NCI-H2196 treated with DMSO at 0.1 percent for 48 hours (cell line): ENCODE measurements around the gene FFAR1.

ENCODE experiments used
- DNase-seq: peaks from one replicate; lab custom pipeline; 2025; ENCODE audit not compliant: unreplicated experiment; lab: John Stamatoyannopoulos, UW

Gene FFAR1

DNA sequence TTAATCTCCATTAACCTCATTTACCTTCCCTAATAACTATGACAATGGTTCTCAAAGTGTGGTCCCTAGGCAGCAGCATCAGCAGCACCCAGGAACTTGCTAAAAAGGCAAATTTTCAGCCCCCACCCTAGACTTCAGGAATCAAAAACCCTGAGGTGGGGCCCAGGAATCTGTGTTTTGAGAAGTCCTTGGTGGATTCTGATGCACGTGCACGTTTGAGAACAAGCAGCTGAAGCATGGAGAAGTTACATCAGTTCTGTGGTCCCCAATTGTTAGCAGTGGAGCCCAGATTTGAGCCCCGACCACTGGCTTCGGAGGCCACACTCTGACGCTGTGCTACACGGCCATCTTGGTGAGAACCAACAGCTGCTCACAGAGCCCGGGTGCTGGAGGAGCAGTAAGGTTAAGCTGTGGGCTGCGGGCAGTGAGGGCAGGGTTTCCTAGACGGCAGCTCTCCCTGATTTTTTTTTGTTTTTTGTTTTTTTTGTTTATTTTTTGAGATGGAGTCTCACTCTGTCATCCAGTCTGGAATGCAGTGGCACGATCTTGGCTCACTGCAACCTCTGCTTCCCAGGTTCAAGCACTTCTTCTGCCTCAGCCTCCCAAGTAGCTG is 32.7 kb upstream of the FFAR1 start:
- no peak for DNase-seq

DNA sequence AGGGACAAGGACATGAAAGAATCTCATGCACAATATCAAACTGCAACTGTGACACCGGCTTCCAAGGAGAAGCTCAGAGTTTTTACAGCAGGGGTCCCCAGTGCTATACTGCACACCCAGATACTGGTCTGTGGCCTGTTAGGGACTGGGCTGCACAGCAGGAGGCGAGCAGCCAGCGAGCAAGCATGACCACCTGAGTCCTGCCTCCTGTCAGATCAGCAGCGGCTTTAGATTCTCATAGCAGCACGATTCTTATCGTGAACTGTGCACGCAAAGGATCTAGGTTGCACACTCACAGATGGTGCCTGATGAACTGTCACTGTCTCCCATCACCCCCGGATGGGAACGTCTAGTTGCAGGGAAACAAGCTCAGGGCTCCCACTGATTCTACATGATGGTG is 31.8 kb upstream of the FFAR1 start:
- no peak for DNase-seq

DNA sequence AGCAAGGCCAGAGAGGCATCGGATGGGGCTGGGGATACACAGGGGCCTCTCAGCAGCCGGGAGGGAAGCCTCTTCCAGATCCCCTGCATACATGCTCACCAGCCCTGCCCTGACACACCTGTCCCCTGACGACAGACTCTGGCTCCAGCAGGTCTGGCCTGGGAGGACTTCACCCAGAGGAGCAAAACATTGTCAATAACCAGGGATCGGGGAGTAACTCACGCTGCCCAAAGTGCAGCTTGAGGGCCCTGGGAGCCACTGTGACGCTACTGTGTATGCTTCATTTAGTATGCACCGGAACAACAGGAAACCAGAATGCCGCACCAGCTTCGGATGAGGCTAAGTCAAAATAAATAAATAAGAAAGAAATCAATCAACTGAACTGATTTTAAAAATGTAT is 31.1 kb upstream of the FFAR1 start:
- no peak for DNase-seq

DNA sequence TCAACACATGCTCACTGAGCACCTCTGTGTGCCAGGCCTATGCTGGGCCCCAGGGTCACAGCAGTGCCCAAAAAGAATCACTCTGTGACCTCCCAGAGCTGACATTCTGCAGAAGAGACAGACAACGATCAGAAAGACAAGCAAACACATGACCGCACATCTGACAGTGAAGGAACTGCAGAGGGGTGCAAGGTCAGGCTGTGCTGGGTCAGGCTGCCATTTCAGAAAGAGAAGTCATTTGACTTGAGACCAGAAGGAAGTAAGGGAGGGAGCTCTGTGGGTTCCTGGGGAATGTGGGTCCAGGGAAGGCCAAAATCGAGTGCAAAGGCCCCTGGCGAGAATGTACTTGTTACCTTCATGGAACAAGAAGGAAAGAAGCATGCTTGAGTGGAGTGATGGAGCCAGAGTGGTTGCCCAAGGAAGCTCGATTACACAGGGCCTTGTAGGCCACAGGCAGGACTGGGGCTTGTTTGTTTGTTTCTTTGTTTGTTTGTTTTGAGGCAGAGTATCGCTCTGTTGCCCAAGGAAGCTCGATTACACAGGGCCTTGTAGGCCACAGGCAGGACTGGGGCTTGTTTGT is 30.1 kb upstream of the FFAR1 start:
- no peak for DNase-seq

DNA sequence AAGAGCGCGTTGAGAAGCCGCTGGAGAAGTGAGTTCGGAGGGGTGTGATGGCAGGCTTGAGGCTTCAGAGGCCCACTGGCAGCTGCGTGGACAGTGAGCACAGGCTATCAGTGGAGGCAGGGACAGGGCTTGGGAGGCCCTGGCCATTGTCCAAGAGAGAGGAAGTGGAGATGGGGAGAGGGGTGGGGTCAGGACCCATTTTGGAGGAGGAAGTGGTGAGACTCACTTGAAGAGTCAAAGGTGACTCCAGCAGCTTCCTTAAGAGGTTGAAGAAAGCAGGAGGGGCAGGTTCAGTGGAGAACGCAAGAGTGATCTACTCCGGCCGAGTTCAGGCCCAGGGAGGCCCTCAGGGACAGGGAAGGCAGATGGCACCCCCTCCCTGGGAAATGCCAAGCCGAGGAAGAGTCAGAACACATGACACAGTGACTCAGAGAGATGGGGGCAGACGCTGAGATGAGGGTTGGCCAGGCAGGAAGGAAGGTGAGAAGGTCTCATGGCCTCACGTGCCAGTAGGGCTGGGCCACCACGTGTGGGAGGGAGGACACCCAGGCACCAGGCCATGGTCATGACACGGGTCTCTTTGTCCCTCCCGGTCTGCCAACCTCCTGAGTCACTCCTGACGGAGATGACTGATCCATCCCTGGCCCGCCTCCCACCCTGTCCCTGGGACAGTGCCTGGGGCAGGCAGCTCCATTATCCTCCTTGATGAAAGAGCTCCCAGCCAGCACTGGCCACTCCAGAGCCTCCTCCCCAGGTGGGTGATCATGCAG is 28.8 kb upstream of the FFAR1 start:
- no peak for DNase-seq

DNA sequence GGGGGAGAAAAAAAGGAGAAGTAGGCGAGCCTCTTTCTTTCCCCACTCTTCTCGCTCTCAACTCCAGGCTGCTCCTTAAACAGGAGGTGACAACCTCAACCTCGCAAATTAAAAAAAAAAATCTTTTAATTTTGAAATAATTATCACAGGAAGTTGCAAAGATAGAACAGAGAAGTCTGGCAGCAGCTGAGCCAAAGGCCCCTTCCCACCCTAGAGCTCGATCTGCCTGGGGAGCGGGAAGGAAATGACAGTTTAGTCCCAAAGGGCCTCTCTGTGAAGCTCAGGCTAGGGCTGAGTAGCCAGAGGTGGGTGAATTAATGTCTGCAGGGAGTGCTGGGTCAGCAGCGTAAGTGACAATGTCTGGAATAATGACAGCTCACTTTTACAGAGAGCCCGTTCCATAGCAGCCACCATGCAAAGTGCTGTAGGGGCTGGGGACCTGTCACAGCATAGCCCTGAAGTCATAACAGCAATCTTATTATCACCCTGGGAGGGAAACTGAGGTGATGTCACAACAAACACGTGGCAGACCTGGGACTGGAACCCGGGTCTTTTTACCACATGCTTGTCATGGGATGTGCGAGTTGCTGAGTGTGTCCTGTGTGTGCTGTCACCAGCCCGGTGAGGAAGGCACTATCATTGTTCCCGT is 27.5 kb upstream of the FFAR1 start:
- no peak for DNase-seq

DNA sequence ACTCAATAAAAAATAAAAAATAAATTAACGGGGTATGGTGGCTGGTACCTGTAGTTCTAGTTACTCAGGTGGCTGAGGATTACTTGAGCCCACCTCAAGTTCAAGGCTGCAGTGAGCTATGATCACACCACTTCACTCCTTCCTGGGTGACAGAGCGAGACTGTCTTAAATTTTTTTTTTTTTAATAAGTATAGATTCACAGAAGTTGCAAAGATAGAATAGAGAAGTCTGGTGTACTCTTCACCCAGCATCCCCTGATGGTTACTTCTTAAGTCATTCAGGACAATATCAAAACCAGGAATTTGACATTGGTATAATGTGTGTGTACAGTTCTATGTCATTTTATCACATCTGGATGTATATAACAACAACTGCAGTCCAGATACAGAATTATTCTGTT is 26.4 kb upstream of the FFAR1 start:
- DNase-seq, result no peak

DNA sequence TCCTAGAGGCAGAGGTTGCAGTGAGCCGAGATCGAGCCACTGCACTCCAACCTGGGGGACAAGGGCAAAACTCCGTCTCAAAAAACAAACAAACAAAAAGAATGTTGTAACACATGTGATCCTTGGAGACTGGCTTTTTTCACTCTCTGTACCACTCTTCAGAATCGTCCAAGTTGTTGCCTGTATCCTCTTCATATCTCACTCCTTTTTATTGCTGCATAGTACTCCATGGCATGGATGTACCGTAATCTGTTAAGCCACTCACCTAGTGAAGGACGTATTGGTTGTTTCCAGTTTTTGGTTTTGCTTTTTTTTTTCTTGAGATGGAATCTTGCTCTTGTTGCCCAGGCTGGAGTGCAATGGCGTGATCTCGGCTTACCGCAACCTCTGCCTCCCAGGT is 25.7 kb upstream of the FFAR1 start:
- no peak for DNase-seq

DNA sequence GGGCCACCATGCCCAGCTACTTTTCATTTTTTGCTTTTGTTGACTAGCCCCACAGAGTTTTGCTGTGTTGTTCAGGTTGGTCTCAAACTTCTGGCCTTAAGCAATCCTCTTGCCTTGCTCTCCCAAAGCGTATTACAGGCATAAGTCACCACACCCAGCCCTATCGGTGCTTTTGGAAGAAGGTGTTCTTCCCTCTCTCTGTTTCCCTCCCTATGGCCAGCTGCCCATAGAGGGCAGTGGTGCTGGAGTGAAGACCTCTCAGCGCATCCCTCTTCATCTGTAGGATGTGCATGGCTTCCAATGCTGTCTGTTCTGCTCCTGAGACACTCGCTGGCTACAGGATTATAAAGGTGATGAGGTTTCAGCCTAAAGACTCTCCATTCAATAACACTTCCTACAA is 20.1 kb upstream of the FFAR1 start:
- DNase-seq, result no peak

DNA sequence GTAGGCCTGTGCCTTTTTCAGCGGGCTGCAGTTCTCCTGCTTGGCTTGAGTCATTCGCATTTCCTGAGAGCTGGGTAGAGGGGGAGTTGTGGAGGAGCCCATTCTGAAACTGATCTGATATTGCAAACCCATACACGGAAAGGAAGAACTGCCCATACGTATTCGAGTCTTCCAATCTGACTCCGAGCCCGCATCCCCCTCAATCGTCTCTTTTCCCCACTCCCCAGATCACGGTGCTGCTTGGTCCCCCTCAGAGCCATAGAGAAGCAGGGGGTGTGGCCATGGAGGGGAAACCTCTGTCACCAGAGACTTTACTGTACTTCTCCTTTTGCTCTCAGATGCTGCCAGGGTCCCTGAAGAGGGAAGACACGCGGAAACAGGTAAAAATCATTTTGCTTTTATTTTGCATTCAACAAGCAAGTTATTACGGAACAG is 18.8 kb upstream of the FFAR1 start, which contains the start of gene CD22:
Gene CD22 (plus strand): TSS at position 337 of the 435 bp plus-strand sequence. CDS start 2,854 bp downstream, outside the sequence.
- no peak for DNase-seq

DNA sequence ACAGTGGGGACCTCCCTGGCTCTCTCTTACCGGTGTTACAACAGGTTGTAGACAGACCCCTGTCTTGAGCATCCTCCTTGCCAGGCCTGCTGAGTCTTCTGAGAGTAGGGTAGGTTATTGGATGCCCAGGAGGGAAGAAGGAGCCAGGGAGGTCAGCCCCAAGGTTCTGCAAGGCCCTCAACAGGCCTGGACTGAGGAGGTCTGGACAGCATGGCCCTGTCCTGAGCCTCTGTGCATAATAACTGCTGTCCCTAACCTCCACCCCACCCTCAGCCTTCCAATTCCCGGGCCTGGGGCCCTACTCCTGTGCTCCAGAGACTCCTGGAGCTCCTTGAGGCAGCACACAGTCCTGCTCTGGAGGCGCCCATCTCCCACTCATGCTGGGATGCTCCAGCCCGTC is 18.4 kb upstream of the FFAR1 start:
- no peak for DNase-seq

DNA sequence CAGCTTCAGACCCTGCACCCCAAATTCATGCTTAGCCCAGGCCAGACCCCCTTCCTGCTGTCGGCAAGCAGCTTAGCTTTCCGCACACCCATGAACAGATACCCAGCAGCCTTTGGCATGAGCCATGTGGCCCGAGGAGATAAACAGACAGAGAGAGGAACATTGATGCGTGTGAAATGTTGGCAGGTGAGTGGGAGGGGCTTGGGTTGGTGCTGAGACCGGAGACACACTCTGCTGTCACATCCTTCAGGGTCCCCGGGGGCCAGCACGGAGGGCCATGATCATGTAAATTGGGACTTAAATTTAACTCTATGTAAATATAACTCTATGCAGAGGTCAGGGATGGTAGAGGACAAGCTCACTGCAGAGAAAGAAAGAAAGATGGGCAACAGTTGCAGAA is 17.2 kb upstream of the FFAR1 start:
- no peak for DNase-seq

DNA sequence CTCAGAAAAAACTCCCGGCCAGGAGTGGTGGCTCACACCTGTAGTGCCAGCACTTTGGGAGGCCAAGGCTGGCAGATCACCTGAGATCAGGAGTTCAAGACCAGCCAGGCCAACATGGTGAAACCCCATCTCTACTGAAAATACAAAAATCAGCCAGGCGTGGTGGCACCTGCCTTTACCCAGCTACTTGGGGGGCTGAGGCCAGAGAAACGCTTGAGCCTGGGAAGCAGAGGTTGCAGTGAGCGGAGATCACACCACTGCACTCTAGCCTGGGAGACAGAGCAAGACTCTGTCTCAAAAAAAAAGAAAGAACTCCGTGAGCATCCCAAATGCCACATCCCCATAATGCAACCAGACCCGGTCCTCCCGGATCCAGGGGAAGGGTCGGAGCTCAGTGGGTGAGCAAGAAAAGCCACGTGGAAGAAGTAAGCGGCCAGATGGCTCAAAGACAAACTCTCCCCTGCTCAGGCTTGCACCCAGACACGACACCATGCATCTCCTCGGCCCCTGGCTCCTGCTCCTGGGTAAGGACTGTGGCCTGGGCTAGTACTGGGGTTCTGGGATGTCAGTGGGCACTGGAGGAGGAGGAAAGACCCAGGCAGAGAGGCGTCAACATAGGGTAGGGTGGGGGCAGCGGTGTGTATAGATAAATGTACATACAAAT is 16.0 kb upstream of the FFAR1 start:
- DNase-seq, result no peak

DNA sequence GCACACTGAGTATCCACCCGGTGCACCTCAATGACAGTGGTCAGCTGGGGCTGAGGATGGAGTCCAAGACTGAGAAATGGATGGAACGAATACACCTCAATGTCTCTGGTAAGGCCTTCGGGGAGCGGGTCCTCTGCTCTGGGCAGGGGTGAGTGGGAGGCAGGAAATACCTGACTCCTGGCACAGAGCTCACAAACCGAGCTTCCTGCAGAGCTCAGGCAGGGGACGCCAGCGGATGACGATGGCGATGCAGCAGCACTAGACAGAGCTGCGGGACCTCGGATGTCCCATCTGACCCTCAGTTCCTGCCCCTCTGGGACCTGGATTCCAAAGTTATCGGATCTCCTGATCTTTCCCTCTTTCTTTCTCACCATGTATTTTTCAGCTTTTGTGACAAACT is 14.9 kb upstream of the FFAR1 start:
- DNase-seq, result no peak

DNA sequence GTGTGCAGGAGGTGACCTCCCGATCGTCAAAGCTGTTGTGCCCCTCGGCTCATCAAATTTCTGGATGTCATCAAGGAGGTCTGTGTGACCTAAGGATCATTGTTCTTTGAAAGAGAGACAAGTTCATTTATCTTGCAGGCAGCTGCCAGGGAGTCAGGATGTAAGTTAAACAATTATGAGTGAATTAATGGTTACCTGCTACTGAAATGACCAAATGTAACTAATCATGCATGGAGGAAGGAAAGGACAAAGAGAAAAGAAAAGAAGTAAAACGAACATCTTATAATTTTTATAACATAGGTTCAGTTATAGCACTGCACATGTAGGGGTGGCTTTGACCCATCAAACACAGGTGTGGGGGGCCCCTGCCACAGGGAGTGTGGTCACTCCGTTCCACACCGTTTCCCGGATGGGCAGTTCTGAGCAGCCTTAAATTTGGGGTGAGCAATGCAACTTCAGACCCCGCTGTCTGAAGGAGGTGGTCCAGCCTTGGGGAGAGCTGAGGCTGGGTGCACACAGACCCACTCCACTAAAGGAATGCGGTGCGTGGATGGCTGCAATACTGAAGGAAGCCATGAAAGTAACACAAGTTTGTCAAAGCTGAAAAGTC is 13.5 kb upstream of the FFAR1 start:
- no peak for DNase-seq

DNA sequence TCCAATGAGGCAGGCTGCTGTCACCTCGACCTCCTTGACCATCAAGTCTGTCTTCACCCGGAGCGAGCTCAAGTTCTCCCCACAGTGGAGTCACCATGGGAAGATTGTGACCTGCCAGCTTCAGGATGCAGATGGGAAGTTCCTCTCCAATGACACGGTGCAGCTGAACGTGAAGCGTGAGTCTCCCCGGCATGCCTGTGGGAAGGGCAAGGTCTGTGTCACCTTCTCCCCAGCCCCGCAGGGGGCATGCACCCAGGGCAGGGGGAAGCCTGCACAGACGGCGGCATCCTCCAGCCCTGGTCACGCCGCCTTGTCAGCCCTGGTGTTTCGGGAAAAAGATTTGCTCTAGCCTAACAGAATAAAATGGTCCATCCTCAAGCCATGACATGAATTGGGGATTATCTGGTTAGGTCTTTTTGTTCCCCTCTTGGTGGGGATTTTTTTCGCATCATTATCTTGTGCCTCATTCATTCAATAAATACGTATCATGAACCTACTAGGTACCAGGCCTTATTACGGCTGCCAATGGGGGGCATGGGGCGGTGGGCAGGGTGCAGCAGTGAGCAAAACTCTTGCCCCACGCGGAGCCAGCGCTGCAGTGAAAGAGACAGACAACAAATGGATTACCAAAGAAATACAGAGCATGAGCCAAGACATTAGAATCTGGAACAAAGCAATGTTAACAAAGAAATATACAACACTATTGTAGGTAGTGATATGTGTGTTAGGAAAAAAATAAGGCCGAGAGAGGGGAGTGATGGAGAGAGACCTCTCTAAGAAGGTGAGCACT is 11.3 kb upstream of the FFAR1 start:
- DNase-seq, result no peak

DNA sequence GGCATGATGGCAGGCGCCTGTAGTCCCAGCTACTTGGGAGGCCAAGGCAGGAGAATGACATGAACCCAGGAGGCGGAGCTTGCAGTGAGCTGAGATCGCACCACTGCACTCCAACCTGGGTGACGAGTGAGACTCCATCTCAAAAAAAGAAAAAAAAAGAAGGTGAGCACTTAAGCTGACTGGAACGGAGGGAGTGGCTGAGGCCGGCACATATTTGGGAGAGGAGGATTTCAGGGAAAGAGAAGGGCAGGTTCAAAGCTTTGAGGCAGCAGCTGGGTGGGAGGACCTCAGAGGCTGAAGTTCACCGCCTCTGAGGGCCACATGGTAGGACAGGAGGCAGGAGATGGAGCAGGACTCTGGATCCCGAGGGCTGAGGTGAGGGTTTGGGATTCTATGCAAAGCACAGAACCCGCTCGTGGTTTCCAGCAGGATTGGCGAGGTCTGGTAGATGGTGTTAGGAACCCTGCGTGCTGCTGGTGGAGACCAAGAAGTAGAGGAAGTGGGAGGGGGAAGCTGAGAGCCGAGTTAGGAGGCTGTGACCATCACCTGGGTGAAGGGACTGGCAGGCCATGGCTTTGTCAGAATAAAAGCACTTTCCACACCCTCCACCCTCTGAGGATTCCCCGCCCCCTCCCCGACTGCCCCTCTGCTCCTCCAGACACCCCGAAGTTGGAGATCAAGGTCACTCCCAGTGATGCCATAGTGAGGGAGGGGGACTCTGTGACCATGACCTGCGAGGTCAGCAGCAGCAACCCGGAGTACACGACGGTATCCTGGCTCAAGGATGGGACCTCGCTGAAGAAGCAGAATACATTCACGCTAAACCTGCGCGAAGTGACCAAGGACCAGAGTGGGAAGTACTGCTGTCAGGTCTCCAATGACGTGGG is 10.4 kb upstream of the FFAR1 start:
- no peak for DNase-seq

DNA sequence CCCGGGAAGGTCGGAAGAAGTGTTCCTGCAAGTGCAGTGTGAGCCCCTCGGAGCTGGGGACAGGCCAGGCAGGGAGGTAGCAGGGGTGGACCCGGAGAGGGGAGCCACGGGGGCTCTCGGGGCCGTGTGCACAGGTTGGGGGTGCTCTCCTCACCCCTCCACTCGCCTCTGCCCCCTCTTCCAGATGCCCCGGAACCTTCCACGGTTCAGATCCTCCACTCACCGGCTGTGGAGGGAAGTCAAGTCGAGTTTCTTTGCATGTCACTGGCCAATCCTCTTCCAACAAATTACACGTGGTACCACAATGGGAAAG is 9.8 kb upstream of the FFAR1 start:
- DNase-seq, result no peak

DNA sequence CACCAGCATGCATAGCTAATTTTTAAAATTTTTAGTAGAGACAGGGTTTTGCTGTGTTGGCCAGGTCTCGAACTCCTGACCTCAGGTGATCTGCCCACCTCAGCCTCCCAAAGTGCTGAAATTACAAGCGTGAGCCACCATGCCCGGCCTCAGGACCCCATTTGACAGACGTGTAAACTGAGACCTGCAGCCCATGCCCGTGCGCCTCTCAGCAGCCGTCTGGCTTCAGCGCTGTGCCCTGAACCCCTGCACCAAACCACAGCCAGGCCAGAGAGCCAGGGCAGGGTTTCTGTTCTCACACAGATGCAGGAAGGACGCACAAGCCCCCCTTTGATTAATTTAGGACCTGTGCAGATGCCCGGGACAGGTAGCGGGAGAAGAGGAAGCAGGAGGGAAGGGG is 7.3 kb upstream of the FFAR1 start:
- DNase-seq, result no peak
